Measurements from ENCODE around the gene SLC9A6. TPM values are rescaled to one million over a fixed set of nuclear protein-coding genes. Genes with fewer than 3 reads are reported as not detected.

SLC9A6 gene
- total RNA-seq, 1 experiment from 2014 or later: 21.7 TPM

DNA sequence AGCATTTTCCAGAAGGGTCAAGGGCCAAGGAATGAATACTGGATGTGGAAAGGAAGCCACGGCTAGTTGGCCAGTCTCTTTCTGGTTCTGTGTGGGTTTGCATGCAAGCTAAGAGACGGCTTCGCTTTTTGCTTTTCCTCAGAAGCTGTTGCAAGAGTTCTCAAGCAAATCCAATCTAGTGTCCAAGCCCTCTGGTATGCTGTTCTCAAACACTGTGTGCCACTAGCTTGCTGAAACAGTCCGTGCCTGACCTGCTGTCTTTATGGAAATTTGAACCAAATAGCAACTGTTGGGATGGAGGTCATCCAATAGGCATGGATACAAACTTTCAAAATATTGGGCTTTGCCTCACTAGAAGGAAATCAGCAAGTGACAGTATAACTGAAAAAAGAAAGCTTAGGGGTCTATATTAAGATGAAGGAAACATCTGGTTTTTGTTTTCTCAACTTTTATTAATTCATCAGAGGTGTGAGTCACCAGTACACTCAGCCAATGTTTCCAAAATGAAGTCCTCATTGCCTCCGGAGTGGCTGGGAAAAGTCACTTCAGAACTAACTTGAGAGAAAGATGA is 70.5 kb downstream of the SLC9A6 start:
- no TSS peak for BruUV-seq (replicated peaks)
- no peak overlapping the region for H3K27ac Mint-ChIP-seq (ENCODE audit: unreplicated experiment)
- DNase-seq: no peak
- intact Hi-C loops (cut with micrococcal nuclease; ENCODE audit: unreplicated experiment): no loop called here
- no peak overlapping the region for H3K4me3 Mint-ChIP-seq (ENCODE audit: low read depth, unreplicated experiment)
- CTCF ChIA-PET: no interaction called here
- TF ChIP-seq, protein P1, sequence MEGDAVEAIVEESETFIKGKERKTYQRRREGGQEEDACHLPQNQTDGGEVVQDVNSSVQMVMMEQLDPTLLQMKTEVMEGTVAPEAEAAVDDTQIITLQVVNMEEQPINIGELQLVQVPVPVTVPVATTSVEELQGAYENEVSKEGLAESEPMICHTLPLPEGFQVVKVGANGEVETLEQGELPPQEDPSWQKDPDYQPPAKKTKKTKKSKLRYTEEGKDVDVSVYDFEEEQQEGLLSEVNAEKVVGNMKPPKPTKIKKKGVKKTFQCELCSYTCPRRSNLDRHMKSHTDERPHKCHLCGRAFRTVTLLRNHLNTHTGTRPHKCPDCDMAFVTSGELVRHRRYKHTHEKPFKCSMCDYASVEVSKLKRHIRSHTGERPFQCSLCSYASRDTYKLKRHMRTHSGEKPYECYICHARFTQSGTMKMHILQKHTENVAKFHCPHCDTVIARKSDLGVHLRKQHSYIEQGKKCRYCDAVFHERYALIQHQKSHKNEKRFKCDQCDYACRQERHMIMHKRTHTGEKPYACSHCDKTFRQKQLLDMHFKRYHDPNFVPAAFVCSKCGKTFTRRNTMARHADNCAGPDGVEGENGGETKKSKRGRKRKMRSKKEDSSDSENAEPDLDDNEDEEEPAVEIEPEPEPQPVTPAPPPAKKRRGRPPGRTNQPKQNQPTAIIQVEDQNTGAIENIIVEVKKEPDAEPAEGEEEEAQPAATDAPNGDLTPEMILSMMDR (IDR thresholded peaks at IDR 0.05; ENCODE audit: unreplicated experiment): no peak
- no peaks in the 10 kb centered on the region for H3K4me1 Mint-ChIP-seq (ENCODE audit: low read depth, unreplicated experiment)
- no peaks in the 10 kb centered on the region for H3K36me3 Mint-ChIP-seq (ENCODE audit: insufficient read depth, unreplicated experiment)
- H3K9me3 Mint-ChIP-seq (ENCODE audit: low read depth, unreplicated experiment): no peaks in the 10 kb centered on the region
- H3K27me3 Mint-ChIP-seq (ENCODE audit: unreplicated experiment): peaks cover 36% of the 10 kb centered on the region

DNA sequence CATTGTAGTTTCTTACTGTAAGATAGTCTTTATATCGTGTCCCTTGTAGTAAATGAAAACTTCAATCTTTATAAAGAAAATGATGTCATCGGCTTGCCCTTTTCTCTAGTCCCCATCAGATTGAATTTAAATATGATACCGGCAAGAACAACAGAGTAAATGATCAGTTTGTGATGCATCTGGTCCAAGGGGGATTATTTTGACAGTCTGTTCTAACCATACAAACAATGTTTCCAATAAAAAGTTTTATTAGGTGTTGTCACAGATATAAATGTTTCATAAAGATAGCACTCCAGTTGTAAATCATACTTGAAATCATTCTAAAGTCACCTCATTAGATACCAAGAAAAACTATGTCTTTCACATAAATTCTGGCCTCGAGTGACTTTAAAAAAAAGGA is 72.3 kb downstream of the SLC9A6 start:
- H3K4me1 Mint-ChIP-seq (ENCODE audit: low read depth, unreplicated experiment): no peaks in the 10 kb centered on the region
- TF ChIP-seq, protein P1 (IDR thresholded peaks at IDR 0.05; ENCODE audit: unreplicated experiment): no peak
- CTCF ChIA-PET: no interaction called here
- no peaks in the 10 kb centered on the region for H3K36me3 Mint-ChIP-seq (ENCODE audit: insufficient read depth, unreplicated experiment)
- intact Hi-C loops (cut with micrococcal nuclease; ENCODE audit: unreplicated experiment): no loop called here
- no peak for DNase-seq
- no TSS peak for BruUV-seq (replicated peaks)
- peaks cover 25% of the 10 kb centered on the region for H3K27me3 Mint-ChIP-seq (ENCODE audit: unreplicated experiment)
- H3K9me3 Mint-ChIP-seq (ENCODE audit: low read depth, unreplicated experiment): no peaks in the 10 kb centered on the region
- no peak overlapping the region for H3K27ac Mint-ChIP-seq (ENCODE audit: unreplicated experiment)
- H3K4me3 Mint-ChIP-seq (ENCODE audit: low read depth, unreplicated experiment): no peak overlapping the region

DNA sequence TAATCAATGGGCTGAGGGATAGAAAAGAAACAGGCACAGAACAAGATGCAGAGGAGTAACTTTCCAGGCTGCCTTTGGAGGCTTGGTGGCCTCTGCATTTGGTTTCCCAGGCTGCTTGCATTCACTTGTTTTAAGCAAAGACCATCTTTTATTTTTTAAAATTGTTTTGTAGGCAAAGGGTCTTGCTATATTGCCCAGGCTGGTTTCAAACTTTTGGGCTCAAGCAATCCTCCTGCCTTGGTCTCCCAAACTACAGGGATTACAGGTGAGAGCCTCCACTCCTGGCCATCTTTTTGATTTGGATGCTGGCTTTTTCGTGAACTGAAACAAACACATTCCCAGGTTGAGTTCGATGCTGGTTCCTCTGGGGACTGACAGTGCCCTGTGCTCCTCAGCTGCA is 74.1 kb downstream of the SLC9A6 start:
- Mint-ChIP-seq H3K4me3 (ENCODE audit: low read depth, unreplicated experiment) (no peak overlapping the region), H3K27me3 (ENCODE audit: unreplicated experiment) (peaks cover 33% of the 10 kb centered on the region), H3K36me3 (ENCODE audit: insufficient read depth, unreplicated experiment) (no peaks in the 10 kb centered on the region), H3K4me1 (ENCODE audit: low read depth, unreplicated experiment) (no peaks in the 10 kb centered on the region), H3K27ac (ENCODE audit: unreplicated experiment) (no peak overlapping the region), H3K9me3 (ENCODE audit: low read depth, unreplicated experiment) (no peaks in the 10 kb centered on the region)
- TF ChIP-seq, protein P1 (IDR thresholded peaks at IDR 0.05; ENCODE audit: unreplicated experiment): no peak
- intact Hi-C loops (cut with micrococcal nuclease; ENCODE audit: unreplicated experiment): no loop called here
- DNase-seq: no peak
- BruUV-seq (replicated peaks): no TSS peak
- CTCF ChIA-PET: no interaction called here

DNA sequence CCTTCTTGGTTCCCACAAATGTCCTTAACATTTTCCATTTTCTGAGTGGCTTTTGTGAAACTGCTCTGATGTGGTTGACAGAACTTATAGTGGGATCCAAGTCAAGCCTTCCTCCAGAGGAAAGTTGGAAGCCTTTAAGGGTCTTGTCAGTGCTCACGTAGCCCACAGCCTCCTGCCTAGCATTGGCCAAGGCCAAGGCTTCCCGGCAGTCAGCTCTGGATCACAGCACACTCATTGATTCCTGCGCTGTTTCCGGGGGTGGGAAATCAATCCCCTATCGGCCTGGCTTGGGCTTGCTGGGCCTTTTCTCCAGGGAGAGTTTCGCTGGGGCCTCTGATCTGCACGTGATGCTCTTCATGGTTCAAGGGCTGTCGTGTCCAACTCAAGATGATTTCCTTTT is 76.1 kb downstream of the SLC9A6 start:
- H3K27ac Mint-ChIP-seq (ENCODE audit: unreplicated experiment): no peak overlapping the region
- intact Hi-C loops (cut with micrococcal nuclease; ENCODE audit: unreplicated experiment): no loop called here
- no peak for DNase-seq
- H3K36me3 Mint-ChIP-seq (ENCODE audit: insufficient read depth, unreplicated experiment): no peaks in the 10 kb centered on the region
- TF ChIP-seq, protein P1 (IDR thresholded peaks at IDR 0.05; ENCODE audit: unreplicated experiment): no peak
- no TSS peak for BruUV-seq (replicated peaks)
- H3K27me3 Mint-ChIP-seq (ENCODE audit: unreplicated experiment): peaks cover 38% of the 10 kb centered on the region
- H3K4me1 Mint-ChIP-seq (ENCODE audit: low read depth, unreplicated experiment): no peaks in the 10 kb centered on the region
- no peaks in the 10 kb centered on the region for H3K9me3 Mint-ChIP-seq (ENCODE audit: low read depth, unreplicated experiment)
- CTCF ChIA-PET: no interaction called here
- H3K4me3 Mint-ChIP-seq (ENCODE audit: low read depth, unreplicated experiment): no peak overlapping the region
